ENCODE data around the gene TPI1. TPM values are rescaled to one million over a fixed set of nuclear protein-coding genes. Genes with fewer than 3 reads are reported as not detected.
A peak's percentile ranks its signal among the peaks of the same experiment; 100 is the strongest.

The TPI1 gene
- total RNA-seq, 4 donors from 2014 or later, result 265 to 558 (median 432) TPM

- 0 to 1% methylated on average over 43 to 53 of the region's 65 CpGs for whole genome bisulfite sequencing, 2 donors
- intact Hi-C loops (cut with DNase I; ENCODE audit: low total_unique reads), result no loop called here
- H3K4me3 ChIP-seq (ENCODE audit: low read depth, poor library complexity, severe bottlenecking), result peak within 1 kb of the TSS; percentile 39
- TF ChIP-seq CTCF (IDR thresholded peaks at IDR 0.05) (no peak), POLR2A (IDR thresholded peaks at IDR 0.05) (no peak)
- peak; percentile 99 to 100 for DNase-seq (ENCODE audit: low spot score in 2 of 2)
These were observed 15.2 kb upstream of the TPI1 start, which contains the start of gene USP5 for GRCh38 chr12:6851921-6852650. USP5 (plus strand) TSS chr12:6852150; CDS start chr12:6852180, 30 bp downstream.

GRCh38 chr12:6852651-6853354 lies 14.5 kb upstream of the TPI1 start:
- peak in 1 of 2 donors; percentile 54 for DNase-seq (ENCODE audit: low spot score in 2 of 2)
- peak overlapping the region; percentile 26 for H3K4me3 ChIP-seq (ENCODE audit: low read depth, poor library complexity, severe bottlenecking)
- WGBS, 2 donors, result 1 to 4% methylated on average over 18 of the region's 18 CpGs
- intact Hi-C loops (cut with DNase I; ENCODE audit: low total_unique reads), result no loop called here
- TF ChIP-seq POLR2A (IDR thresholded peaks at IDR 0.05), result no peak
- no peak for TF ChIP-seq CTCF (IDR thresholded peaks at IDR 0.05)

GRCh38 chr12:6853626-6854025 lies 13.7 kb upstream of the TPI1 start:
- H3K4me3 ChIP-seq (ENCODE audit: low read depth, poor library complexity, severe bottlenecking), result no peak overlapping the region
- DNase-seq (ENCODE audit: low spot score in 2 of 2), result no peak
- no peak for TF ChIP-seq CTCF (IDR thresholded peaks at IDR 0.05)
- TF ChIP-seq POLR2A (IDR thresholded peaks at IDR 0.05), result no peak
- intact Hi-C loops (cut with DNase I; ENCODE audit: low total_unique reads), result no loop called here
- 80 to 83% methylated on average over 1 of the region's 1 CpG for WGBS, 2 donors

DNA sequence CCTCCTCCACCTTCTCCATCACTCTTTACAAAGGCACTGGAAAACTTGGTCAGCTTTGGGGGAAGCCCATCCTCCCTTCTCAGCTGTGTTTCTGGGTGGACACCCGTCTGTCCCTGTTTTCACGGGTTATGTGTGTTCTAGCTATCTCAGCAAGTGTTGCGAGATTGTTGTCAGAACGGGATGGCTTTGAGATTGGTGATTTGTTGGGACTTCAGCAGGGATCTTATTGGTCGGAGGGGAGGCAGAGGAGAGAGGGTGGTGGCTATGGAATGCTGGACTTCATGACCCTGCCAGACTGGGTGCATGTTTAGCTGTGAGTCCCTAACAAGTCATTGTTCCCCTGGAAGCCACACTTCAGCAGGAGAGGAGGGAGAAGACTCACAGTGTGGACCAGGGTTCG lies 13.3 kb upstream of the TPI1 start:
- no peak for DNase-seq (ENCODE audit: low spot score in 2 of 2)
- H3K4me3 ChIP-seq (ENCODE audit: low read depth, poor library complexity, severe bottlenecking), result no peak overlapping the region
- TF ChIP-seq POLR2A (IDR thresholded peaks at IDR 0.05) (no peak), CTCF (IDR thresholded peaks at IDR 0.05) (no peak)
- intact Hi-C loops (cut with DNase I; ENCODE audit: low total_unique reads), result no loop called here
- WGBS, 2 donors, result 75 to 81% methylated on average over 6 of the region's 6 CpGs

DNA sequence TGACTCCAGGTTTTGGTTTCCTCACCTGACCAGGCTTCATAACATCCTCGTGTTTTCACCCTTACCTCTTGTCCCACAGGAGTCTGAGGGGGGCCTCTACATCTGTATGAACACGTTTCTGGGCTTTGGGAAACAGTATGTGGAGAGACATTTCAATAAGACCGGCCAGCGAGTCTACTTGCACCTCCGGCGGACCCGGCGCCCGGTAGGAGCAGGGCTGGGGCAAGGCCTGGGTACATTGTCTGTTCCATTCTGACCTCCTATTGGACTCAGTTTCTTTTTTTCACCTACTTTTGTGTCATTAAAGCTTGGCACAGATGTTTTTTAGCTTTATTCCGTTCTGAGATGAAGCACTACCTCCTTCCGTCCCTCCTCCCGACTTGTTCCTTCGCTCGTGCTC lies 12.0 kb upstream of the TPI1 start:
- intact Hi-C loops (cut with DNase I; ENCODE audit: low total_unique reads), result no loop called here
- TF ChIP-seq POLR2A (IDR thresholded peaks at IDR 0.05) (no peak), CTCF (IDR thresholded peaks at IDR 0.05) (no peak)
- H3K4me3 ChIP-seq (ENCODE audit: low read depth, poor library complexity, severe bottlenecking), result no peak overlapping the region
- DNase-seq (ENCODE audit: low spot score in 2 of 2), result no peak
- WGBS, 2 donors, result 91 to 93% methylated on average over 14 of the region's 14 CpGs

Measured in lower leg skin (tissue), 4 donors.